NCI-H510A (cell line): ENCODE measurements around the gene CELF1.
A peak's percentile ranks its signal among the peaks of the same experiment; 100 is the strongest.
"Not testable (repeated sequence)": the region's sequence is repeated elsewhere in the genome, so short reads cannot be mapped to it uniquely, and the experiment has no call there.

Experiments
- DNase-seq: peaks from one replicate; lab custom pipeline; 2025; lab: John Stamatoyannopoulos, UW

The CELF1 gene

GRCh38 chr11:47480762-47481161 lies 72.2 kb downstream of the CELF1 start:
- DNase-seq, result no peak

GRCh38 chr11:47478651-47479329 lies 74.1 kb downstream of the CELF1 start:
- DNase-seq, result no peak

DNA sequence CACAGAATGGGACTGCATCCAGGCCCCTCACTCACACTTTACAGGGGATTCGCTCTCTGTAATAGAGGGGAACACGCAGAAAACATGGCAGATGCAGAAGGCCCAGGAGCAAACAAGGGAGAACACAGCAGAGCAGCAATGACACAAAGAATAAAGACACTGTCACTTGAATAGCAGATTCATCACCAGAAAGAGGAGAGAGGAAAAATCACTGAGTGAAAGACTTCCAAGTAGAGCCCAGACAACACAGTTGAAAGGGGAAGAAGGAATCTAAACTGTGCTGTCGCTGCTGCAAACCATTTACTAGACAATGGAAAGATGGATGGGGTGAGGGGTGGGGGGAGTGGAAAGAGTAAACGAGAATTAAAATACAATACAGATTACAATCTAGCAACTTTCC lies 75.2 kb downstream of the CELF1 start:
- DNase-seq, result no peak

DNA sequence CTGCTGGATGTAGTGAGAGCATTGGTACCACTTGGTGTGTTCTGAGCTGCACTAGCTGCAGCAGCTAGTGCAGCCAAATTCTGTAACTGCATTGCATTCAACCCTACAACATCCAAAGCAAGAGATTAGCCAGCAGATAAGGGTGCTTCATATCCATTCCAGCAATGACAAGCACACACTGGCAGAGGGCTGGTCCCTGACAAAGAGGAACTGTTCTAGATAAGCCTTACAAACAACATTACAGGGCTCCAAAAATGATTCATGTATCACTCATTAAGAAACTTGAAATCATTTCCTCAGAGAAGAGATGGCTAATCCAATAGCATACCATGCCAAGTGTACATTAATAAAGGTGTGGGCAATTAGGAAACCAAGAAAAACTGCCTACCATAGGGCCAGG lies 75.6 kb downstream of the CELF1 start:
- no peak for DNase-seq

DNA sequence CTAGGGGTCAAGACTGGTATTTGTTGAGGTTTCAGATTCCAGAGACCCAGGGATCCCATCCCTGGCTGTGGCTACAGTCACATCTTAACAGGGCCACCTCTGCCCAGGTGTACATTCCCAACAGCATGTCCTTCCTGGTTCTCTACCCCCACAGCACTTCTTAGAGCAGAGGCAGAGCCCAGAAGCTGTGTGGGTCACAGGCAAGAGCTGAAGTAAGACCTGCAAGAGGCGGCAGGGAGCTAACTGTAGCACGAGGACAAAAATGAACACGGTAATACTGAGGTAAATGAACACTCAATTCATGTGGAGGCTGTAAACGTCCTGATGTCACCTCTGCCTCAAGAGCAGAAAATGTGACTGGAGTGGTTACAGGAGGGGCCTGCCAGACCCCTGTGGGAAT lies 82.3 kb downstream of the CELF1 start:
- DNase-seq, result no peak

- no peak for DNase-seq
Observed at GRCh38 chr11:47469361-47470179, 83.4 kb downstream of the CELF1 start.

GRCh38 chr11:47468598-47469214 lies 84.2 kb downstream of the CELF1 start:
- no peak for DNase-seq

GRCh38 chr11:47467357-47467756 lies 85.6 kb downstream of the CELF1 start:
- DNase-seq, result peak; percentile 26

- DNase-seq, result no peak
Observed at GRCh38 chr11:47466701-47467250, 86.2 kb downstream of the CELF1 start.

DNA sequence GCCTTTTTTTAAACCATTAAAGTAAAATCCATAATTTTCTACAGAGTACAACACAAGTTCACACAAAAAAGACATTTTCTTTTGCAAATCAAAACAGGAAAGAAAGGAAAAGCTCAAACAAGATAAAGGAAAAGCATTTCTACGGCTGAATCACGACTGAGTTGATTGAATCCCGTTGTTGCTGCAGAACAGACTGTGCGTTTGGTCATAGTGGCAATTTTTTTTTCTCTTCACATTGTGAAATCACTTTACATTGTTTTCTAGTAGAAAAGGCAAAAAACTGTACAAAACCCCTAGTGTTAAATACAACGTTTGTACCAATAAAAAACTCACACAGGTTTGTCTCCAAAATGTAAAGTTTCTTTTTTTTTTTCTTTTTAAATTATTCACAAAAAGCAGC lies 86.7 kb downstream of the CELF1 start:
- DNase-seq, result no peak

DNA sequence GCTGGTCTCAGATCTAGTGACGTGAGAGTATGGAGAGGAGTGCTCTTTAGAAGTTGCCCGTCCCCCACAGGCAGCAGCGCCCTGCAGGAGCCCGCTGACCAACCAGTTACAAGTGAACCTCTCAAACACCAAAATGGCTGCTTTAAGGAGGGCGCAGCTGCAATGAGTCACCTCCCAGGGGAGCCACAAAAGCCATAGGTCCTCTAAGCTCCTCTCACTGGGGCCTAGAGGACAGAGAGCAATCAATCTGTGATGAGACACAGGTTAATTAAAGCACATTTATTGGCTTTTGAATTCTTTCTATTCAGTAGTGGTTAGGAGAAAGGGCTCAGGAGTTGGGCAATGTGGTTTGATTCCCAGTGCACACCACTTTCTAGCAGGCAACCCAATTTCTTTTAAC lies 88.4 kb downstream of the CELF1 start:
- peak; percentile 27 for DNase-seq

GRCh38 chr11:47461876-47462275 lies 91.1 kb downstream of the CELF1 start:
- DNase-seq, result no peak

DNA sequence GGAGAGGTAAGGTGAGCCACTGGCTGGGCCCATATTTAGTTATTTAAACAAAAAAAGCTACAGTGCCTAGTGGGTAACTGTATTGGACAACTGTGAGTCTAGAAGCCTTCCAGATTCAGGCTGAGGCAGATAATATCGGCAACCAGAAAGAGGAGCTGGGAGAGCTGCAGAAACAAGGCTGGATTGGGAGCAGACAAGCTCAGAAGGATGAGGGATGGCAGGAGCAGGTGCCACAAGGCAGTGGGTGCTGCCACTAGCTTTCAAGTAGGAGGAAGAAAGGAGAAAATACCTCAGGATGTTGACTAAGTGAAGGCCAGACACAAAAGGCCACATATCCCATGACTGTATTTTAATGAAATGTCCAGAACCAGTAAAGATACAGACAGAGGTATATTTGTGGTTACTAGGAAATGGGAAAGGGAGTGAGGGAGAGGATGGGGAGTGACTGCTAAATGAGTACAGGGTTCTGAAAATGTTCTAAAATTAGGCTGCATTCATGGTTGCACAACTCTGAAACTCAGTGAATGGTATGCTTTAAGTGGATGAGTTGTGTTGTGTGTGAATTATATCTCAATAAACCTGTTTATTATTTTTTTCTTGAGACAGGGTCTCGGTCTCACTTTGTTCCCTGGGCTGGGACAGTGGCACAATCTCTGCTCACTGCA lies 92.2 kb downstream of the CELF1 start:
- no peak for DNase-seq

DNA sequence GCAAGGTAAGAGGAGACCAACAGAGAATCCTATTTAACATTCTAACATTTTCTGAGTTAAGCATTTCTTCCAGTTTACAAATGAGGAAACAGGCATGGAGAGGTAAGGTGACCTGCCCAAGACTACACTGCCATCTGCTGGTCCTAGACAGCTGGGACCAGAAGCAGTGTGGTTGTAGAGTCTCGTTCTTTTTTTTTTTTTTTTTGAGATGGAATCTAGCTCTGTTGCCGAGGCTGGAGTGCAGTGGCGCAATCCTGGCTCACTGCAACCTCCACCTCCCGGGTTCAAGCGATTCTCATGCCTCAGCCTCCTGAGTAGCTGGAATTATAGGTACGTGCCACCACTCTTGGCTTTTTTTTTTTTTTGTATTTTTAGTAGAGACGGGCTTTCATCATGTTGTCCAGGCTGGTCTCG lies 98.7 kb downstream of the CELF1 start:
- not testable (repeated sequence) for DNase-seq

- no peak for DNase-seq
Observed at GRCh38 chr11:47453365-47453764, 99.6 kb downstream of the CELF1 start.

DNA sequence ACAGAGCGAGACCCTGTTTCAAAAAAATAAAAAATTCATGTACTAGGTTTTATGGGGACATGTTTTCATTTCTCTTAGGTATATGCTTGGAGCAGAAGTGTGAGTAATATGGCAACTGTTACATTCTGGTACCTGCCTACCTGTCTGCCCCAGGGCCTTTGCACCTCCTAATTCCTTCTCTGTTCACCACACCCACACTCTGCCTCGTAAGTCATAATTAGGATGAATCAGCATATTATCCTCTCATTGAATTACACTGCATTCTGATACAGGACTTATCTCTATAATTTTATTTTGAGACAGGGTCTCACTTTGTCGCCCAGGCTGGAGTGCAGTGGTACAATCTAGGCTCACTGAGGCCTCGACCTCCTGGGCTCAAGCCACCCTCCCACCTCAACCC lies 100.9 kb downstream of the CELF1 start:
- no peak for DNase-seq

GRCh38 chr11:47451436-47451835 lies 101.5 kb downstream of the CELF1 start:
- DNase-seq, result no peak

DNA sequence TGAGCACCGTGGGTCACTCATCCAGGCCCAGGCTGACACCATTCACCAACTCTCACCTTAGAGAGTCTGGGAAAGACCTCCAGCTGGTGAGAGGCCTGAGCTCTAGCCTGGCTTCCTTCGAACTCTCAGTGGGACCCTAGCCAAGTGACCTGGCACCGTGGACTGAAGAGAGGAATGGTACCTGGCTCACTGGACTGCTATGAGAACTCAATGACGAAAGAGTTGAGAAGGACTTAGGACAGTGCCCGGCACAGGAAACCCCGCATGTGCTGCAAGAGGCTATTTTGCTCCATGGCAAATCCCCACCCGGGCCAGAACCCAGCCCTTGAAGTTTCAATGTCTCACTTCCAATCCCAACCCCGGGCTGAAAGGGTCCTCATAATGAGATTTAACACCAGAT lies 103.4 kb downstream of the CELF1 start:
- no peak for DNase-seq

DNA sequence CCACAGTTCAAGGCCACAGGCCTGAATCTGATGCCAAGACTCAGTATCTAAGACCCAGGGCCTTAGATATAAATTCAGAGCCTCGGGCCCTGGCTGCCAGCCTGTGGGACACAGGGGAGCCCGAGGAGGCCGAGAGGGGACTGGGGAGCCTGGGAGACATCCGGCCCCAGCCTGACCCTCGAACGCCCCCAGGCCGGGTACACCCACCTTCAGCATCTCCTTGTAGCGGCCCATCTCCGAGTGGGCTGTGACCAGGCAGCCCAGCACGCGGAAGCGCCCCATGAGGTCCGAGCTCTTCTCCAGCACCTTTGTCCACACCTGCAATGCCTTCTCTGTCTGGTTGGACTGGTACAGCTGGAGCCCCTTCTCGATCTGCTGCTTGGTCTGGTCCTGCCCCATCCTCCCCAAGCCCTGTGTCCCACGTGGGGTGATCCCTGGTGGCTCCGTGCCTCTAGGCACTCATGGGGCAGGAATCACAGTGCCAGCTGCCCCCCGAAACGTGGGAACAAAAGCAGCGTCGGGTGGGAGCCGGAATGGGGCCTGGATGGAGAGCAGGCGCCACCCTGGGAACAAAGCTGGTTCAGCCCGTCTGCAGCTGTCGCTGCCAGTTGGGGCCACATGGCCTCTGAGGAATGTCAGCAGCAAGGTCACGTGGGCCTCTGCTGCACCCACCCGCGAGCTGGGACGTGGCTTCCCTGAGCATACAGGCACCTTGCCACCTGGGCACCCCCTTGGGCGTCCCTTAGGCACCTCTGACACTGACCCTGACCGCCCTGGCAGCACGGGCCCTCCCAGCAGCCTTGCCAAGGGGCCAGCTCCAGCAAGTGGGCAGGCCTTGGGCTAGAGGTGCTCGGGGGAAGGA lies 104.1 kb downstream of the CELF1 start, which contains the start of gene RAPSN:
RAPSN (minus strand) TSS at position 571 of the 862 bp plus-strand sequence; CDS start at position 399, 172 bp downstream.
- DNase-seq, result no peak

- DNase-seq, result no peak
Observed at GRCh38 chr11:47447906-47448305, 105.0 kb downstream of the CELF1 start.

- no peak for DNase-seq
Observed at GRCh38 chr11:47446833-47447232, 106.1 kb downstream of the CELF1 start.
